Loucy (cell line): Measurements from ENCODE around the gene ADCY5.

Experiments used
- H2AFZ ChIP-seq: fragments of 200-600 bp; sonication (generic); 2 replicates; pipeline ENCODE4 v1.6.0; 2016; ENCODE audit warnings: antibody characterized with exemption, mild to moderate bottlenecking, low read length, moderate library complexity
- H3F3A ChIP-seq: fragments of 200-600 bp; 2 replicates; pipeline ENCODE4 v1.6.0; 2016; ENCODE audit warnings: antibody characterized with exemption, low read depth, mild to moderate bottlenecking
- H3K27me3 ChIP-seq: fragments of 200-600 bp; sonication (generic); 2 replicates; pipeline ENCODE4 v1.6.1; 2014; ENCODE audit warnings: low read length, mild to moderate bottlenecking; ENCODE audit not compliant: insufficient read depth, poor library complexity, severe bottlenecking
- H3K36me3 ChIP-seq: fragments of 200-600 bp; sonication (generic); 2 replicates; pipeline ENCODE4 v1.6.1; 2016; ENCODE audit warnings: low read length; ENCODE audit not compliant: insufficient read depth
- H3K4me1 ChIP-seq: fragments of 200-600 bp; sonication (generic); 2 replicates; pipeline ENCODE4 v1.5.1; 2014; ENCODE audit warnings: low read length, mild to moderate bottlenecking; ENCODE audit not compliant: insufficient read depth, poor library complexity, severe bottlenecking
- H3K4me2 ChIP-seq: fragments of 200-600 bp; sonication (generic); 2 replicates; pipeline ENCODE4 v1.6.0; 2014; ENCODE audit warnings: antibody characterized with exemption, low read length, low read depth, mild to moderate bottlenecking; ENCODE audit not compliant: poor library complexity, severe bottlenecking
- H3K4me3 ChIP-seq: fragments of 200-600 bp; sonication (generic); 2 replicates; pipeline ENCODE4 v1.5.1; 2014; ENCODE audit warnings: low read length, mild to moderate bottlenecking, mixed read lengths; ENCODE audit not compliant: poor library complexity, severe bottlenecking
- H3K79me2 ChIP-seq: fragments of 200-600 bp; sonication (generic); 2 replicates; pipeline ENCODE4 v1.6.1; 2014; ENCODE audit warnings: low read length; ENCODE audit not compliant: insufficient read depth
- H3K9ac ChIP-seq: fragments of 200-600 bp; sonication (generic); 2 replicates; pipeline ENCODE4 v1.6.0; 2014; ENCODE audit warnings: mild to moderate bottlenecking, low read depth, low read length, moderate library complexity; ENCODE audit not compliant: poor library complexity, severe bottlenecking
- H3K9me2 ChIP-seq: fragments of 200-600 bp; sonication (generic); replicated peaks from 2 replicates; pipeline ENCODE4 v1.6.1; 2016; ENCODE audit warnings: low read depth, low read length, mixed read lengths
- H3K9me3 ChIP-seq: fragments of 200-600 bp; sonication (generic); 2 replicates; pipeline ENCODE4 v1.6.1; 2014; ENCODE audit warnings: mild to moderate bottlenecking, antibody characterized with exemption, low read length, low read depth; ENCODE audit not compliant: insufficient read depth
- H4K20me1 ChIP-seq: fragments of 200-600 bp; sonication (generic); 2 replicates; pipeline ENCODE4 v1.6.0; 2014; ENCODE audit warnings: antibody characterized with exemption, low read length, mild to moderate bottlenecking; ENCODE audit not compliant: insufficient read depth, poor library complexity, severe bottlenecking
- CTCF ChIP-seq: fragments of 200-600 bp; sonication (generic); conservative IDR thresholded peaks from 2 replicates; pipeline ENCODE4 v1.5.1; 2014; ENCODE audit warnings: mild to moderate bottlenecking, antibody characterized with exemption, low read length
- EZH2phosphoT487 ChIP-seq: fragments of 200-600 bp; IDR thresholded peaks from 2 replicates; pipeline ENCODE4 v1.6.1; 2018; ENCODE audit warnings: antibody characterized with exemption, mild to moderate bottlenecking, moderate library complexity, borderline replicate concordance

ADCY5 gene

GRCh38 chr3:123258359-123258758, 190.5 kb downstream of the ADCY5 start:
- no peaks in the 10 kb centered on the region for H3K36me3 ChIP-seq
- TF ChIP-seq CTCF (no peak), EZH2phosphoT487 (no peak)
- no peaks in the 10 kb centered on the region for H4K20me1 ChIP-seq
- no peak overlapping the region for H2AFZ ChIP-seq
- H3K9ac ChIP-seq = no peak overlapping the region
- no peaks in the 10 kb centered on the region for H3K9me2 ChIP-seq
- H3K27me3 ChIP-seq = no peaks in the 10 kb centered on the region
- no peaks in the 10 kb centered on the region for H3K9me3 ChIP-seq
- no peak overlapping the region for H3K4me3 ChIP-seq
- no peaks in the 10 kb centered on the region for H3K79me2 ChIP-seq
- H3K4me2 ChIP-seq = no peak overlapping the region
- H3K4me1 ChIP-seq = no peaks in the 10 kb centered on the region
- no peaks in the 10 kb centered on the region for H3F3A ChIP-seq

- Histone ChIP-seq H3K79me2 (no peaks in the 10 kb centered on the region), H3F3A (no peaks in the 10 kb centered on the region), H3K9ac (no peak overlapping the region), H3K27me3 (no peaks in the 10 kb centered on the region), H3K36me3 (no peaks in the 10 kb centered on the region), H3K9me3 (no peaks in the 10 kb centered on the region), H4K20me1 (no peaks in the 10 kb centered on the region), H2AFZ (no peak overlapping the region), H3K4me1 (no peaks in the 10 kb centered on the region), H3K4me3 (no peak overlapping the region), H3K9me2 (no peaks in the 10 kb centered on the region), H3K4me2 (no peak overlapping the region)
- TF ChIP-seq CTCF (no peak), EZH2phosphoT487 (no peak)
Observed at GRCh38 chr3:123256256-123256655, 192.6 kb downstream of the ADCY5 start.

DNA sequence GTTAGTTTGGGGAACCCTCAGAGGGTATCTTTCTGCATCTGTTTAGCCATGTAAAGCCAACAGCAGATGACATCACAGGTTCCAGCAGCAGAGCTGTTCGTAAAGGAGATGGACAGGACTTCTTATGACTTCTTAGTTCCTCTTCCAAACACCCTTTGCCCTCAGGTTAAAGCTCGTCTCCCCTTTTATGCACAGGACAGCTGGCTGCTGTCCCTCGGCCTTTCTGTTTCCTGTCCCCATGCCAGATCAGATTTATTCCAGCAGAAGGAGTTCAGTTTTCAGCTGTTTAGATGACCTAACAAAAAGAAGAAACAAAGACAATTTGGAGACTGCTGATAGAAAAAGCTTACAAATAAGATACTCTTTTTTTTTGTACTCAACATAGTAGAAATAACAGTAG, 202.0 kb downstream of the ADCY5 start:
- H3K9me2 ChIP-seq = no peaks in the 10 kb centered on the region
- no peak overlapping the region for H3K9ac ChIP-seq
- no peaks in the 10 kb centered on the region for H3K79me2 ChIP-seq
- H2AFZ ChIP-seq = no peak overlapping the region
- no peaks in the 10 kb centered on the region for H3F3A ChIP-seq
- TF ChIP-seq EZH2phosphoT487 (no peak), CTCF (no peak)
- H3K36me3 ChIP-seq = peaks cover 25% of the 10 kb centered on the region; the same call in 1 of the 2 replicates
- H4K20me1 ChIP-seq = no peaks in the 10 kb centered on the region
- H3K27me3 ChIP-seq = no peaks in the 10 kb centered on the region
- H3K4me3 ChIP-seq = no peak overlapping the region
- H3K4me1 ChIP-seq = no peaks in the 10 kb centered on the region
- no peaks in the 10 kb centered on the region for H3K9me3 ChIP-seq
- no peak overlapping the region for H3K4me2 ChIP-seq
